Smooth muscle cell of trachea (primary cell): ENCODE measurements around the gene MROH2A. TPM values are rescaled to one million over a fixed set of nuclear protein-coding genes. Genes with fewer than 3 reads are reported as not detected.

Experiments used
- total RNA-seq: library from RNA; depleted of rRNA; stranded (reverse); fragments of >200 nt; gene quantifications from 2 replicates; pipeline ENCODE4 v1.2.1, GENCODE V29; 2014

The MROH2A gene
- total RNA-seq: not detected in 2 replicates

GRCh38 chr2:233778030-233778429, at the start of gene MROH2A:
MROH2A (plus strand) TSS chr2:233778330; CDS start chr2:233779359, 1,029 bp downstream.

GRCh38 chr2:233728723-233729301, 49.3 kb upstream of the MROH2A start, which contains the start of gene UGT1A3:
UGT1A3 (plus strand) TSS chr2:233729042; CDS start chr2:233729127, 85 bp downstream.

GRCh38 chr2:233760043-233760442, 18.1 kb upstream of the MROH2A start, which contains the start of gene UGT1A1:
UGT1A1 (plus strand) TSS chr2:233760270; CDS start chr2:233760288, 18 bp downstream.

GRCh38 chr2:233854241-233854981, 76.3 kb downstream of the MROH2A start, which contains the start of gene HJURP:
HJURP (minus strand) TSS chr2:233854535; CDS start chr2:233854500, 35 bp downstream.

GRCh38 chr2:233867993-233868532, 89.9 kb downstream of the MROH2A start, which contains the start of gene MSL3B:
MSL3B (minus strand) TSS chr2:233868386.

Other genes with a start within 250 kb of the MROH2A start
- 31.3 and 38.5 TPM in 2 replicates for gene USP40, start 211.5 kb upstream of the MROH2A start, total RNA-seq
- not detected in 2 replicates for gene UGT1A8, start 160.7 kb upstream of the MROH2A start, total RNA-seq
- gene UGT1A10, start 141.9 kb upstream of the MROH2A start, total RNA-seq: not detected in 2 replicates
- not detected in 2 replicates for gene UGT1A9, start 106.4 kb upstream of the MROH2A start, total RNA-seq
- gene UGT1A7, start 96.4 kb upstream of the MROH2A start, total RNA-seq: not detected in 2 replicates
- gene UGT1A6, start 85.4 kb upstream of the MROH2A start, total RNA-seq: not detected in 2 replicates
- not detected in 2 replicates for gene UGT1A5, start 65.4 kb upstream of the MROH2A start, total RNA-seq
- not detected in 2 replicates for gene UGT1A4, start 59.6 kb upstream of the MROH2A start, total RNA-seq
- not detected in 2 replicates for gene UGT1A3, start 49.3 kb upstream of the MROH2A start, total RNA-seq
- not detected in 2 replicates for gene UGT1A1, start 18.1 kb upstream of the MROH2A start, total RNA-seq
- 1.5 and 21.8 TPM in 2 replicates for gene HJURP, start 76.2 kb downstream of the MROH2A start, total RNA-seq
- gene TRPM8, start 139.0 kb downstream of the MROH2A start, total RNA-seq: 0.29 and 0.50 TPM in 2 replicates